Peyer's patch (tissue), 4 donors: ENCODE measurements around the gene C3orf85.

Source experiments
- POLR2A ChIP-seq, 2 donors: fragments of 450-650 bp; IDR thresholded peaks; one replicate each; pipeline ENCODE4 v1.5.1; 2017; ENCODE audit warnings: antibody characterized with exemption in 2 of 2, mild to moderate bottlenecking in 2 of 2, moderate library complexity in 2 of 2
- TF ChIP-seq, protein P1 (sequence below), 6 experiments: fragments of 450-650 bp in 4 of 6; fragments of 200-600 bp in 2 of 6; sonication (generic) in 1 of 6; IDR thresholded peaks; one replicate each; pipeline ENCODE4 v1.5.1; 2017 to 2019; ENCODE audit warnings: antibody characterized with exemption in 6 of 6, mild to moderate bottlenecking in 3 of 6, moderate library complexity in 1 of 6

DNA sequence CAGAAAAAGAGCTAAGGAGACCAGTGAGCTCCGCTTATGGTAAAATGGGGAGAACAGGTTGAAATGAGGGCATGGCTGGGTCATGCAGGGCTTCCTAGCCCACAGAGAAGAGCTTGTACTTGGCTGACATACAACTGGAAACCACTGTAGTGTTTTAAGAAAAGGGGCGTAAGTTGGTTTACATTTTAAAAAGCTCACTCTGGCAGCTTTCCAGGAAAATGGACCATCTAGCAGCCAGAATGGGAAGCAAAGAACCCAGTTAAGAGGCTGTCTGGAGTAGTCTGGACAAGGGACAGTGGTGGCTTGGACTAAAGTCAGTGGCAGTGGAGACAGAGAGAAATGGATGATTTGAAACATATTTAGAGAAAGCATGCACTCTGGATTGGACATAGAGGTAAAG lies 20.5 kb upstream of the C3orf85 start:
- TF ChIP-seq, protein P1, sequence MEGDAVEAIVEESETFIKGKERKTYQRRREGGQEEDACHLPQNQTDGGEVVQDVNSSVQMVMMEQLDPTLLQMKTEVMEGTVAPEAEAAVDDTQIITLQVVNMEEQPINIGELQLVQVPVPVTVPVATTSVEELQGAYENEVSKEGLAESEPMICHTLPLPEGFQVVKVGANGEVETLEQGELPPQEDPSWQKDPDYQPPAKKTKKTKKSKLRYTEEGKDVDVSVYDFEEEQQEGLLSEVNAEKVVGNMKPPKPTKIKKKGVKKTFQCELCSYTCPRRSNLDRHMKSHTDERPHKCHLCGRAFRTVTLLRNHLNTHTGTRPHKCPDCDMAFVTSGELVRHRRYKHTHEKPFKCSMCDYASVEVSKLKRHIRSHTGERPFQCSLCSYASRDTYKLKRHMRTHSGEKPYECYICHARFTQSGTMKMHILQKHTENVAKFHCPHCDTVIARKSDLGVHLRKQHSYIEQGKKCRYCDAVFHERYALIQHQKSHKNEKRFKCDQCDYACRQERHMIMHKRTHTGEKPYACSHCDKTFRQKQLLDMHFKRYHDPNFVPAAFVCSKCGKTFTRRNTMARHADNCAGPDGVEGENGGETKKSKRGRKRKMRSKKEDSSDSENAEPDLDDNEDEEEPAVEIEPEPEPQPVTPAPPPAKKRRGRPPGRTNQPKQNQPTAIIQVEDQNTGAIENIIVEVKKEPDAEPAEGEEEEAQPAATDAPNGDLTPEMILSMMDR (IDR thresholded peaks at IDR 0.05), result no peak
- TF ChIP-seq POLR2A (IDR thresholded peaks at IDR 0.05), result no peak
